WTC11 (cell line): ENCODE data around the gene CABLES1. TPM values are rescaled to one million over a fixed set of nuclear protein-coding genes. Genes with fewer than 3 reads are reported as not detected.

Source experiments
- AR ChIP-seq: fragments of 250-450 bp; sonication (Bioruptor Pico); IDR thresholded peaks from 2 replicates; pipeline ENCODE4 v1.9.0; 2021; ENCODE audit warnings: mild to moderate bottlenecking
- CBFB ChIP-seq: sonication (generic); formaldehyde crosslinking; IDR thresholded peaks from 2 replicates; pipeline ENCODE4 v1.8.1; 2022; ENCODE audit warnings: mild to moderate bottlenecking, low read depth, missing genetic modification reagents
- CDX4 ChIP-seq: fragments of 250-450 bp; sonication (Bioruptor Pico); IDR thresholded peaks from 2 replicates; pipeline ENCODE4 v1.9.0; 2021; ENCODE audit warnings: moderate library complexity, mild to moderate bottlenecking, inconsistent platforms, borderline replicate concordance
- CREB1 ChIP-seq: sonication (generic); formaldehyde crosslinking; IDR thresholded peaks from 2 replicates; pipeline ENCODE4 v1.8.0; 2023; ENCODE audit warnings: mild to moderate bottlenecking, missing genetic modification reagents
- EMX1 ChIP-seq: fragments of 250-450 bp; sonication (Bioruptor Pico); IDR thresholded peaks from 2 replicates; pipeline ENCODE4 v1.8.0; 2021; ENCODE audit warnings: mild to moderate bottlenecking
- FOXK1 ChIP-seq: sonication (generic); formaldehyde crosslinking; IDR thresholded peaks from 2 replicates; pipeline ENCODE4 v1.8.0; 2022; ENCODE audit warnings: mild to moderate bottlenecking, moderate library complexity, missing genetic modification reagents
- HMGA2 ChIP-seq: fragments of 250-450 bp; sonication (Bioruptor Pico); IDR thresholded peaks from 2 replicates; pipeline ENCODE4 v1.4.0; 2021; ENCODE audit warnings: mild to moderate bottlenecking, moderate library complexity
- HMGXB4 ChIP-seq: sonication (generic); formaldehyde crosslinking; IDR thresholded peaks from 2 replicates; pipeline ENCODE4 v1.8.1; 2023; ENCODE audit warnings: mild to moderate bottlenecking, moderate library complexity, missing genetic modification reagents
- JAZF1 ChIP-seq: fragments of 250-450 bp; sonication (Bioruptor Pico); IDR thresholded peaks from 2 replicates; pipeline ENCODE4 v1.9.0; 2021; ENCODE audit warnings: moderate library complexity, mild to moderate bottlenecking, inconsistent platforms
- MXD4 ChIP-seq: fragments of 250-450 bp; sonication (Bioruptor Pico); IDR thresholded peaks from 2 replicates; pipeline ENCODE4 v1.8.0; 2021; ENCODE audit warnings: mild to moderate bottlenecking, moderate library complexity, borderline replicate concordance
- NFE2L1 ChIP-seq: sonication (generic); formaldehyde crosslinking; IDR thresholded peaks from 2 replicates; pipeline ENCODE4 v1.8.1; 2023; ENCODE audit warnings: missing genetic modification reagents
- PRRX2 ChIP-seq: fragments of 250-450 bp; sonication (Bioruptor Pico); IDR thresholded peaks from 2 replicates; pipeline ENCODE4 v1.8.0; 2021; ENCODE audit warnings: mild to moderate bottlenecking
- ZBTB21 ChIP-seq: sonication (generic); formaldehyde crosslinking; IDR thresholded peaks from 2 replicates; pipeline ENCODE4 v1.8.1; 2023; ENCODE audit warnings: mild to moderate bottlenecking, missing genetic modification reagents, borderline replicate concordance
- ZNF219 ChIP-seq: sonication (generic); formaldehyde crosslinking; IDR thresholded peaks from 2 replicates; pipeline ENCODE4 v1.8.0; 2023; ENCODE audit warnings: missing genetic modification reagents, mild to moderate bottlenecking, borderline replicate concordance
- ZNF396 ChIP-seq: fragments of 250-450 bp; sonication (Bioruptor Pico); IDR thresholded peaks from 2 replicates; pipeline ENCODE4 v1.8.0; 2021; ENCODE audit warnings: mild to moderate bottlenecking, moderate library complexity, borderline replicate concordance
- ZNF423 ChIP-seq: fragments of 250-450 bp; sonication (Bioruptor Pico); IDR thresholded peaks from 2 replicates; pipeline ENCODE4 v2.1.2; 2022; ENCODE audit warnings: mild to moderate bottlenecking, moderate library complexity
- ZNF512 ChIP-seq: sonication (generic); formaldehyde crosslinking; IDR thresholded peaks from 2 replicates; pipeline ENCODE4 v1.8.1; 2022; ENCODE audit warnings: missing genetic modification reagents, borderline replicate concordance
- total RNA-seq: library from RNA; stranded (reverse); gene quantifications from 3 replicates; pipeline ENCODE4 v1.2.3, GENCODE V29; 2021
- TF ChIP-seq, protein P1 (sequence below): sonication (generic); formaldehyde crosslinking; IDR thresholded peaks from 2 replicates; pipeline ENCODE4 v1.8.1; 2023; ENCODE audit warnings: mild to moderate bottlenecking, missing genetic modification reagents
- TF ChIP-seq, protein P2 (sequence below): sonication (generic); formaldehyde crosslinking; IDR thresholded peaks from 2 replicates; pipeline ENCODE4 v1.8.1; 2023; ENCODE audit warnings: mild to moderate bottlenecking, missing genetic modification reagents, borderline replicate concordance

Gene CABLES1
- total RNA-seq, 1 experiment from 2014 or later, result 17.0 TPM

DNA sequence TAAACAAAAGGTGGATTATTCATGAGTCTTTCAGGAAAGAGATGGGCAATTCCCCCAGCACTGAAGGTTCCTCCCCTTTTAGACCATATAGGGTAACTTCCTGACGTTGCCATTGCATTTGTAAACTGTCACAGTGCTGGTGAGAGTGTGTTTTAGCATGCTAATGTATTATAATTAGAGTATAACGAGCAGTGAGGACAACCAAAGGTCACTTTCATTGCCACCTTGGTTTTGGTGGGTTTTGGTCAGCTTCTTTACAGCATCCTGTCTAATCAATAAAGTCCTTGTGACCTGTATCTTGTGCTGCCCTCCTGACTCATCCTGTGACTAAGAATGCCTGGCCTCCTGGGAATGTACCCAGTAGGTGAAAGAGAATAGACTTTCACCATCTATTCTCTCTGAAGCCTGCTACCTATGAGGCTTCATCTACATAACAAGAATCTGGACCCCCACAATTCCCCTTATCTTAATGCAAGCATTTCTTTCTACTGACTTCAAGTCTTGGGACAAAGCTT lies 148.7 kb downstream of the CABLES1 start (continued):
- TF ChIP-seq, protein P1, sequence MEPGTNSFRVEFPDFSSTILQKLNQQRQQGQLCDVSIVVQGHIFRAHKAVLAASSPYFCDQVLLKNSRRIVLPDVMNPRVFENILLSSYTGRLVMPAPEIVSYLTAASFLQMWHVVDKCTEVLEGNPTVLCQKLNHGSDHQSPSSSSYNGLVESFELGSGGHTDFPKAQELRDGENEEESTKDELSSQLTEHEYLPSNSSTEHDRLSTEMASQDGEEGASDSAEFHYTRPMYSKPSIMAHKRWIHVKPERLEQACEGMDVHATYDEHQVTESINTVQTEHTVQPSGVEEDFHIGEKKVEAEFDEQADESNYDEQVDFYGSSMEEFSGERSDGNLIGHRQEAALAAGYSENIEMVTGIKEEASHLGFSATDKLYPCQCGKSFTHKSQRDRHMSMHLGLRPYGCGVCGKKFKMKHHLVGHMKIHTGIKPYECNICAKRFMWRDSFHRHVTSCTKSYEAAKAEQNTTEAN (CRISPR knock-in tag), result no peak
- TF ChIP-seq CDX4 (CRISPR knock-in tag) (no peak), ZBTB21 (CRISPR knock-in tag) (no peak), PRRX2 (CRISPR knock-in tag) (no peak), ZNF512 (CRISPR knock-in tag) (no peak), HMGXB4 (CRISPR knock-in tag) (no peak), CBFB (CRISPR knock-in tag) (no peak), ZNF396 (CRISPR knock-in tag) (no peak), MXD4 (CRISPR knock-in tag) (no peak), HMGA2 (CRISPR knock-in tag) (no peak), NFE2L1 (CRISPR knock-in tag) (peak; percentile 58; the same call in 1 of the 2 replicates), JAZF1 (no peak), EMX1 (no peak), FOXK1 (CRISPR knock-in tag) (no peak), CREB1 (no peak), AR (CRISPR knock-in tag) (no peak), ZNF423 (CRISPR knock-in tag) (peak; percentile 28; the same call in 1 of the 2 replicates), ZNF219 (CRISPR knock-in tag) (no peak)
- TF ChIP-seq, protein P2, sequence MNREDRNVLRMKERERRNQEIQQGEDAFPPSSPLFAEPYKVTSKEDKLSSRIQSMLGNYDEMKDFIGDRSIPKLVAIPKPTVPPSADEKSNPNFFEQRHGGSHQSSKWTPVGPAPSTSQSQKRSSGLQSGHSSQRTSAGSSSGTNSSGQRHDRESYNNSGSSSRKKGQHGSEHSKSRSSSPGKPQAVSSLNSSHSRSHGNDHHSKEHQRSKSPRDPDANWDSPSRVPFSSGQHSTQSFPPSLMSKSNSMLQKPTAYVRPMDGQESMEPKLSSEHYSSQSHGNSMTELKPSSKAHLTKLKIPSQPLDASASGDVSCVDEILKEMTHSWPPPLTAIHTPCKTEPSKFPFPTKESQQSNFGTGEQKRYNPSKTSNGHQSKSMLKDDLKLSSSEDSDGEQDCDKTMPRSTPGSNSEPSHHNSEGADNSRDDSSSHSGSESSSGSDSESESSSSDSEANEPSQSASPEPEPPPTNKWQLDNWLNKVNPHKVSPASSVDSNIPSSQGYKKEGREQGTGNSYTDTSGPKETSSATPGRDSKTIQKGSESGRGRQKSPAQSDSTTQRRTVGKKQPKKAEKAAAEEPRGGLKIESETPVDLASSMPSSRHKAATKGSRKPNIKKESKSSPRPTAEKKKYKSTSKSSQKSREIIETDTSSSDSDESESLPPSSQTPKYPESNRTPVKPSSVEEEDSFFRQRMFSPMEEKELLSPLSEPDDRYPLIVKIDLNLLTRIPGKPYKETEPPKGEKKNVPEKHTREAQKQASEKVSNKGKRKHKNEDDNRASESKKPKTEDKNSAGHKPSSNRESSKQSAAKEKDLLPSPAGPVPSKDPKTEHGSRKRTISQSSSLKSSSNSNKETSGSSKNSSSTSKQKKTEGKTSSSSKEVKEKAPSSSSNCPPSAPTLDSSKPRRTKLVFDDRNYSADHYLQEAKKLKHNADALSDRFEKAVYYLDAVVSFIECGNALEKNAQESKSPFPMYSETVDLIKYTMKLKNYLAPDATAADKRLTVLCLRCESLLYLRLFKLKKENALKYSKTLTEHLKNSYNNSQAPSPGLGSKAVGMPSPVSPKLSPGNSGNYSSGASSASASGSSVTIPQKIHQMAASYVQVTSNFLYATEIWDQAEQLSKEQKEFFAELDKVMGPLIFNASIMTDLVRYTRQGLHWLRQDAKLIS (CRISPR knock-in tag), result no peak
